Left cardiac atrium (tissue), 4 donors: ENCODE measurements around the gene ADD3. TPM values are rescaled to one million over a fixed set of nuclear protein-coding genes. Genes with fewer than 3 reads are reported as not detected.
"Not testable (repeated sequence)": the region's sequence is repeated elsewhere in the genome, so short reads cannot be mapped to it uniquely, and the experiment has no call there.

ENCODE experiments used
- ATAC-seq, 2 donors: fragments of 200-7000 bp; cut with Tn5 transposase; one replicate each; pipeline ENCODE4 v1.9.1; 2020; ENCODE audit warnings: mild to moderate bottlenecking in 2 of 2, moderate library complexity in 2 of 2
- DNase-seq: peaks from one replicate; pipeline ENCODE4 v3.0.0-alpha.2; 2020
- intact Hi-C, 2 donors: fragments of 100-400 bp; cut with DNase I; formaldehyde crosslinking; loops; one replicate each; pipeline versions ENCODE4 v1.14.1 to v1.15.1; 2022 to 2023
- total RNA-seq, 2 donors: library from RNA; stranded (reverse); fragmentation: NEBNext Ultra II Directional; extraction: Animal tissue kit (Norgen Biotek cat#: 25700); gene quantifications; one replicate each; pipeline ENCODE4 v1.2.1, GENCODE V29; 2021
- donor health status: DM: no; HTN: yes; CAD: no.
- donor health status: DM: no; HTN: yes; CAD: no; lungs with severe emphysema.
- donor health status: DM: yes; HTN: yes; CAD: no.
- donor health status: Dilated cardiomyopathy.

ADD3 gene
- total RNA-seq, 2 donors from 2014 or later = 75.2 to 125 TPM

DNA sequence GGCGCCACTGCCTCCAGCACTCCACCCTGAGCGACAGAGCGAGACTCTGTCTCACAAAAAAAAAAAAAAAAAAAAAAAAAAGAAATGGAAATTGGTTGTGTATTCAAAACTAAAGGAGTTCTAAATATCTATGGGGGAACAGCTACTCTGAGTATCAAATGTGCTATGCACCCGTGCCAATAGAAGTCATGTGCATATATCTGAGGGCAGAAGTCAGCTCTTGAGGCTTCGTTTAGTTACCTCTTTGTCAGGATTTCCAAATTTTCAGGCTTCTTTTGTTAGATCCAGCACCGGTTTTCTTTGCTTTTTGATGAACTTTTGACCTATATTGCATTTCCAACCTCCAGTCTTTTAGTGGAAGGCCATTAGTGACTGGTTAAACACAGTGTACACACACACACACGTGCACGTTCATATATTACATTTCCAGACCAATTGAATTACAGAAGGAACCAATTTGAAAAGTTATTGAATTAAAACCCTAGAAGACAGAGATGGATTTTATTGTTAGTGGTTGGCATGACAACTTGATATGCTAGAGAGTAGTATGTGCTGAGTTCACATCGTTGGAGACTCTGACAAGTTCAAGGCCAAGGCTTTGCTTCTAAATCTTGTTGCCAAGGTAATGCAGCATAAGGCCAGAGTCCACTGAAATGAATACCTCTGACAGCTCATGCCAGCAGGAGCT is 33.1 kb upstream of the ADD3 start:
- ATAC-seq (peak in 1 of 2 donors; percentile 53), DNase-seq (no peak)
- intact Hi-C loops = loop anchor here in 1 of 2 donors (10.0 kb wide), 1 partner anchor 90 kb away; no protein-coding TSS in a partner anchor

DNA sequence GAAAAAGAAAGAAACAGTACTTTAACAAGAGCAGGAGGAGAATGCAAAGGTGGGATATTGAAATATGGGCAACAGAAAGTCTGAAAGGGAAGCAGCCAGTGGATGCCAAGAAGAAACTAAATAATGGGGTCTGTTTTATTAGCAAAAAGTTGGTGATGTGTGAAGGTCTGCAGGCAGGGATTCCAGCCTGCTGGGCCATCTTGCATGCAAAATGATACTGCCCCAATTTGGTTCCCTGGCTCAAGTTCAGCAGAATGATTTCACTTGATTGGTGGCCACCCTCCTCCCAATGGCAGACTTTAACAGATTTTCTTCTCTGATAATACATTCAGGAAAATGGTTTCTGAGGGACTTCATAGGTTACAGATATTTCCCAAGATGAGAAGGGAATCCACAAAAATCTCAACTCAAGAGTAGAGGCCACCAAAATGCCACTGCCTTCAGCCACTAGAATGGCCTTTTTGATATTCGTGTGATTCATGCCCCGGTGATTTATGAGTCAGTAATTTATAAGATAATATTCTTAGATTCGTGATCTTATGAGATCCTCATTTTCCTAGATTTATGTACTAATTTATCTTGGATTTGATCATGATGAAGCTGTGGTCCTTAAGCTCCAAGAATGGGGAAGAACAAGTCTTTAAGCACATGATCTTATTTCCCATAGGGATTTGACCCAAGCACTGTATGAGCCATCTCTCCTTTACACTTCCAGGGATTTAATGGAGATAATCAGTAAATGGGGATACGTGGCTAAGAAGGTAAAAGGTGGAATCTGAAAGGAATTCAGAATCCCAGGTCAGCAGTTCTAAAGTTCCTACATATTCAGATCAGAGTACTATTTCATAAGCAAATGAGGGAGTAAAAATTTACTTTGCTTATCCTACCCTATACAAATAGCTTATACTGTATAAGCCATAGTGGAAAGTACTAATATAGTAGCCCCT is 32.3 kb upstream of the ADD3 start:
- no peak for ATAC-seq
- intact Hi-C loops = loop anchor here in 1 of 2 donors (10.0 kb wide), 1 partner anchor 91 kb away; no protein-coding TSS in a partner anchor
- DNase-seq = no peak

DNA sequence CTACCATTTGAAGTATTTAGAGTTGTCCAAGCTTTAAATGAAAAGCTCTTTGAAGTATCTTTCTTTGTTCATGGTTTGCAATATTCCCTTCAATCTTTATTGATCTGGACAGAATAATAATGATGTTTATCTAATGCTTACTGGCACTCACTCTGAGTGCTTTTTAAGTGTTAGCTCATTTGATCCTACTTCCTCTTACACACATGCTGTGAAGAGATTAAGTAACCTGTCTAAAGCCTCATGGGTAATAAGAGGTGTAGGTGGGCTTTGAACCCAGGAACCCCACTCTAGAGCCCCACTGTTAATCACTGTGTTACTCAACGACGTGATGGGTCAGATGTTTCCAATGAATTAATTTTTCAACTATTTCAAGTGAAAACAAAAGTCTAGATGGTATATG is 31.1 kb upstream of the ADD3 start:
- no peak for DNase-seq
- intact Hi-C loops = loop anchor here in 1 of 2 donors (10.0 kb wide), 1 partner anchor 92 kb away; no protein-coding TSS in a partner anchor

DNA sequence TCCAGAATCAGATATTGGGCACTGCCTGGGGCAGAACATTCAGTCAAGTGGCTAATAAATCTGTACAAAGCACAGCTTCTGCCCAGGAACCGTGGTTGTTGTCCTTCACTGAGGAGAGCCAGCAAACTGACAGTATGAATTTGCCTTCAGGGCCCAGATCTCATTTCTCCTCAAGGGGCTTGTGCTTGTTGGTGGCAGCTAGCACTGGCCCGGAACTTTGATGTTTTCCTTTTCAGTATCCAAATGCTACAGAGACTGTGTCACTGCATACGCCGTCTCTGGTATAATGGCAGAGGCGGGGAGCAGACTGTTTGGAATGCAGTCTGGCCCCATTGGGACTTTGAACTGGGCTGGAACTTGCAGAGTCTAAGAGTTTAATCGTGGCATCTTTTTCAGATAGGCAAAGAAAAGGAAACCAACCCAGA is 30.4 kb upstream of the ADD3 start:
- ATAC-seq (peak; percentile 71 to 78), DNase-seq (peak; percentile 41)
- intact Hi-C loops = loop anchor here in 1 of 2 donors (10.0 kb wide), 1 partner anchor 93 kb away; no protein-coding TSS in a partner anchor

More for the DNA sequence above, 31.1 kb upstream of the ADD3 start:
- ATAC-seq = no peak

DNA sequence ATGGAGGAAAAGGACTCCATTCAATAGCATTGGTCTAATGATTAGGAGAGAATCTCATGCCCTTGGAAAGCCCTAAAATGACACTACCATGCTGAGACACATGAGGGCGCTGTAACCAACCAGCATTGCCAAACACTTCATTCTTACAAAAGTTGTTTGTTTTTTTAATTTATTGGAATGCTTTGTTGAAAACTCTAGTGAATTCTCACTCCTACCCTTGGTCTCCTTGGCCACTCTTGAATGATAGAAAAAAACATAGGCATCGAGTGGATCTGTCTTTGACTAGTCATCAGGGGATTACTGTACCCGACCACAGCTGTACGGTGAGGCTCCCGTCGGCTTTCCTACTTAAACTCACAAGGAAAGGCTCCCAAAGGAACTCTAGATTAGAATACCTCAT is 29.3 kb upstream of the ADD3 start:
- DNase-seq (peak; percentile 26), ATAC-seq (peak; percentile 28 to 36)
- intact Hi-C loops = loop anchor here in 1 of 2 donors (10.0 kb wide), 1 partner anchor 94 kb away; no protein-coding TSS in a partner anchor

DNA sequence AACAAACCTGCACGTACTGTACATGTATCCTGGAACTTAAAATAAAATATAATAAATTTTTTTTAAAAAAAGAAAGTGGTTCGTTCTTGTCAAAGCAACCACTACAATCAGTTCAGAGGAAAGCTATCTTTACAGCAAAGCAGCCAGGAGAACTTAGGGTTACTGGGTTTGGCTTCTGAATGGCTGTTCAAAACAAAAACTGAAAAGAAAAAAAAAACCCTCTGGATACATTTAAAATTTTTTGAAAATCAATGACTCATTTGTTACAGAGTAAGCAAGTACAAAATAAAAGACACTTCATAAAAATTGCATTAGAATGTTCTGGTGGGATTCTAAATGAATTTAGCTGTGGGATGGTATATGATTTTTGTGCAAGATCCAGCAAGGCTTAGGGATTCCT is 28.6 kb upstream of the ADD3 start:
- ATAC-seq (no peak), DNase-seq (no peak)
- intact Hi-C loops = loop anchor here in 1 of 2 donors (10.0 kb wide), 1 partner anchor 94 kb away; no protein-coding TSS in a partner anchor

DNA sequence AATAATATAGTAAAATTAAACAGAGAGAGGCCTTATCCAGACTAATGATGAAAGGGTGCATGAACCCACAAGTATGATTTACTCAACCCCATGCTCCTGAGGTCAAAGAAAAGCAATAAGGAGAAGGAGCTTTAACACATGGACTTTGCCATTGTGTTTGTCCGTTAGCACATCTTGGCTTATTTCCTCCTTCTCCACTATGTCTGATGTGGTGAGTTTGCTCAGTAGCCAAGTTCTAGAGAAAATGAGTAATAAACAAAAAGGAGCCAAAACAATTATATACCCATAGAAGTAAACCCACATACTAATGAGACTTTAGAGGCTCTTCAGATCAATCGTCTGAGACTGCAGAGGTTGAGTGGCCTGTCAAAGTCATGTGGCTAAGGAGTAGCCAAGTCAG is 26.1 kb upstream of the ADD3 start:
- intact Hi-C loops = no loop called here
- ATAC-seq (peak in 1 of 2 donors; percentile 58), DNase-seq (no peak)

DNA sequence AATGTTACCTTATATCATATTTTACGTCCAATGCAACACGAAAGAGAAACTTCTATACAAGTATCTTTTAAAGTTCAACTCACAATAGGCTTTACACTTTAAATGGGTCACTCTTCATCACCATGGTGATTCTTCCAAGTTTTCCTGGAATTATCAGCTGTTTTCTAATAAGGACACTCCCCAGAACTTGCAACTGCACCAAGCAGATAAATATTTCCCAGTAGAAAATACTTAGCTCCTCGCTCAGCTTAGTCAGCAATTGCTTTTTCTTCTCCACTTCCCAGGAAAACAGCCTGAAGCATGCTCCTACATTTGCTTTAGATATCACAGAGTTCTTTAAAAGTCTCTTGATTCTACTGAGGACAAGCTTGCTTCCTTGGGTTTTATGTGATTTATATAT is 25.7 kb upstream of the ADD3 start:
- ATAC-seq (peak; percentile 74 to 75), DNase-seq (no peak)
- intact Hi-C loops = no loop called here

DNA sequence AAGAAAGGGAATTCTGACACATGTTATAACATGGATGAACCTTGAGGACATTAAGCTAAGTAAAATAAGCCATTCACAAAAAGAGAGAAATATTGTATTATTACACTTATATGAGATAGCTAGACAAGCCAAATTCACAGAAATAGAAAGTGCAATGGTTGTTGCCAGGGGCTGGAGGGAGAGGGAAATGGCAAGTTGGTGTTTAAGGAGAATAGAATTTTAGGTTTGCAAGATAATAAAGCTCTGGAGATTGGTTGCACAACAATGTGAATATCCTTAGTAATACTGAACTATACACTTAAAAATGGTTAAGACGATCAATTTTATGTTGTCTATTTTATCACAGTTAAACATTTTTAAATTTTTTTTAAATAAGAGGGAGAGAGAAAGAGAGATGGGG is 25.0 kb upstream of the ADD3 start:
- intact Hi-C loops = no loop called here
- no peak for ATAC-seq

DNA sequence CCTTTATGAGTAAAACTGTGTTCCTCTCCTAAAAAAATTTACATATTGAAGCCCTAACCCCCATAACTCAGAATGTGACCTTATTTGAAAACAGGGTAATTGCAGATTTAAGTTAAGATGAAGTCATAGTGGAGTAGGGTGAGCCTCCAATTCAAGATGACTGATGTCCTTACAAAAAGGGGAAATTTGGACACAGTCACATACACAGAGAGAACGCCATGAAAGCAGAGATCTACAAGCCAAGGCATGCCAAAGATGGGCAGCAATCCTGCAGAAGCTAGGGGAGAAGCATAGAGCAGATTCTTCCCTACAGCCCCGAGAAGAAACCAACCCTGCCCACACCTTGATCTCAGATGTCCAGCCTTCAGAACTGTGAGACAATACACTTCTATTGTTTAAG is 23.8 kb upstream of the ADD3 start:
- intact Hi-C loops = no loop called here
- ATAC-seq = no peak
- DNase-seq = no peak

More for the DNA sequence above, 25.0 kb upstream of the ADD3 start:
- no peak for DNase-seq

DNA sequence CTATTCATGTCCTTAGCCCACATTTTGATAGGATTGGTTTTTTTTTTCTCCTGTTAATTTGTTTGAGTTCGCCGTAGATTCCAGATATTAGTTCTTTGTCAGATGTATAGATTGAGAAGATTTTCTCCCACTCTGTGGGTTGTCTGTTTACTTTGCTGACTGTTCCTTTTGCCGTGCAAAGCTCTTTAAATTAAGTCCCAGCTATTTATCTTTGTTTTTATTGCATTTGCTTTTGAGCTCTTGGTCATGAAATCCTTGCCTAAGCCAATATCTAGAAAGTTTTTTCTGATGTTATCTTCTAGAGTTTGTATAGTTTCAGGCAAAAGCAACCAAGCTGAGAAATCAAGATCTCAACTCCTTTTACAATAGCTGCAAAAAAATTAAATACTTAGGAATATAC is 22.0 kb upstream of the ADD3 start:
- intact Hi-C loops = not testable (repeated sequence)

DNA sequence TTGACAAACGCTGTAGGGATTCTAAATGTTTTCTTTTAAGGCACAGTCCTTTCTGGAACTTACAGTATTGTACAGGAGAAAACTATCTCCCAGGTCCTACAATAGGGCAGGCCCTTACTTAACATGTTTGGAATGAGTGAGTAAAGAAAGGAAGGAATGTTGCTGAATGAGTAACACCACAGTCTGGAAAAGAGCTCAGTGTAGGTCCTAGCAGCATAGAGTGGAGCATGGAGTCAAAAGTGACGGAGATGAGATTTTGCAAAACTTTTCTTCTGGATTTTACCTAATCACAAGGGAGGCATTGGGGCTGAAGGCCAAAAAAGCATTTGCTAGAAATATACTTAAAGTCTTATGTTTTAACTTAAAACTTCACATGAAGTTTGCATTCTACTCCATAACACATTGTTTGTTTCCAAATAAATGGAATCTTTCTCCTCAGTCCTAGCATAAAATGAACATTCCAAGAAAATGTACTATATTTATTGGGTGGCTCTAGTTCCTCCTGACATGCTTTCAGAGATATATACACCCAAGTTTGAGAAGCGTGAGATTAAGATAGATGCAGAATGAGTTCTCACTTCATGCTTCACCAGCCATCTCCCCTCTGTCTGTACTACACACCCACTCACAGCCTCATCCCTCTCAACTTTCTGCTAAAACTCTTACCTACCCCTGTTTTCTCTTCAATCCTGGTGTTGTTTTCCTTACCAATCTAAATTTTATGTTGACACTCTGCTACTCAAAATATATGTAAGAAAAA is 20.2 kb upstream of the ADD3 start:
- intact Hi-C loops = no loop called here
- DNase-seq = no peak
- ATAC-seq = peak; percentile 38 to 94

More for the DNA sequence above, 22.0 kb upstream of the ADD3 start:
- not testable (repeated sequence) for ATAC-seq, DNase-seq

DNA sequence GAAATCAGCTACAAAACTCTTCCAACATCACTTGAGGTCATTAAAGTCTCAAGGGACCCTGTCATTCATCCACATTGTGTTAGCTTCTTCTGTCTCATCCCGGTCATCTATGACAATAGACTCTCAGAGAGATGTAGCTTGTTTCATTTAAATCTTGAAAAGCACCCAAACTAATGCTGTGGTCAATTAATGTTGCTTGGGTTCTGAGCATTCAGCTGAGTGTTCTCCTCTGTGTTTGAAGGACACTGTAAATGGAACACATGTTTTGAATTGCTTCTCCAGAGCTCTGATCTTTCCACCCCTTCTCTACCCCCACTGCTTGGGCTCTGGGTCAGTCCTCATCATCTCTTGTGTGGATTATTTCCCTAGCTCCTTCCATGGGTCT is 19.6 kb upstream of the ADD3 start:
- ATAC-seq (no peak), DNase-seq (no peak)
- intact Hi-C loops = no loop called here

DNA sequence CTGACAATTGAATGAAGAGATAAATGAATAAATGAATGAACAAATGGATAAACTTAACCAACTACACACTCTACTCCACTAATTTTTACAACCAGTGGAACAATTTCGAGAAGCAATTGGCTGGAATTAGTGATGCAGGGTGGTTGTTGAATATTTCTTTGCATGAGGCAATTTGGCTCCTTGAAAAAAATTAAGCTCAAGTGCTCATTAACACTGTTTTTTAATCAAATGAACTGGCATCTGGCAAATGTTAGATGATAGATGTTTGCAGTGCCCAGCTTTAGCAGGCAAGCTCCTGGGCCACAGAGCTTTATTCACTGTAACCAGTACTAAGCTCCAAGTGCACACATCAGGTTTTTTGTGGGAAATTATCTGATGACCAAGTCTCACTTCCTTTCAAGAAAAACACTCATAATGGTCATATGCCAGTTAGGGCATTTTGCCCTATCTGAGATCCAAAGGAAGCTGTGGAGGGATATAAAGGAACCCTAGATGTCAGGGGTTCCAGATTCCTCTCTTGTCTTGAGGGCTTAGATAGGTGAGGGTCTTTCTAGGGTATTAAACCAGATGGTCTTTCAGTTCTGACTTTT is 16.4 kb upstream of the ADD3 start:
- ATAC-seq (no peak), DNase-seq (no peak)
- intact Hi-C loops = no loop called here

DNA sequence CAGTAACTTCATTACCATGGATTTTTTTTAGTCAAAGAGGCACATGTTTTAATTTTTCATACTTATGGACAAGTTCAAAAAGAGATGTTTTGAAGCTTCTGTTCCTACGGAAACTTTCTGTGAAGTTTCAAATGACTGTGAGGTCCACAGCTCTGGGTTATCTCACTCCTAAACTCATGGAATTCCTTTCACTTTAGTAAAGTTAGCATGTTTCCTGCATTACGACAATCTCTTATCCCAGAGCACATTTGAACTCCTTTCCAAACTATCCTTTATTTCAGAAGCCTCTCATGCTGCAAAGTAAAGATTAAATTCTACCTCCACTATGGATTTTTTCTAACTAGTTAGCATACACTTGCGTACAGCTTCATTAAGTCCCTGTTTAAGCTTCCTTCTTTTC is 15.3 kb upstream of the ADD3 start:
- intact Hi-C loops = no loop called here
- no peak for DNase-seq
- peak in 1 of 2 donors; percentile 75 for ATAC-seq

DNA sequence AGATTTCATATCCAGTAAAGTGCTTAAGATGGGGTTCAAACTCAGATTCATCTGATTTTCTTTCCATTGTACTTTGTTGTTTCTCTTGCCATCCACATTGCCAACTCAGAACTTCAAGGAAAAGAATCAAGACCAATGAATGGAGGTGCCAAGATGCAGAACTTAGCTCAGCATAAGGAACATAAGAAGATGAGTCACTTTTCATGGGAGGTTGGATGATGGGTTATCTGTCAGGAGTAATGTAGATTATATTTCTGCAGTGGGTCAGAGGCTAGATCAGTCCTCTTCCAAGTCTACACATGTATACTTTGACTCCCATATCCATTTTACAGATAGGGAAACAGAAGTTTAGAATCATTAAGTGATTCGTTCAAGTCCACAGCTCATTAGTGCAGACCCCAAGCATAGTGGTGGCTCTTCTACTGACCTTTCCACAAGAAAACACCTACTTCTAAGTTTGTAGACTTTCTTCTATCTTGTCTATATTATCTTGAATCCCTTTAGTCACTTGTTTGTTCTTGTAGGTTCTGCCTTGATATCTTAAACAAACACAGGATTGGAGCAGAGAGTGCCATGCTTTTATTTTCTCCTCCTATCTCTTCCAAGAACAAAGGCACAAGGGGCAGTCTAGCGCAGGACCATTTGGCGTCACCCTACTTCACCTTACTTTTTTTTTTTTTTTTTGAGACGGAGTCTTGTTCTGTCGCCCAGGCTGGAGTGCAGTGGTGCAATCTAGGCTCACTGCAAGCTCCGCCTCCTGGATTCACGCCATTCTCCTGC is 14.0 kb upstream of the ADD3 start:
- intact Hi-C loops = no loop called here
- DNase-seq = no peak
- peak in 1 of 2 donors; percentile 37 for ATAC-seq

DNA sequence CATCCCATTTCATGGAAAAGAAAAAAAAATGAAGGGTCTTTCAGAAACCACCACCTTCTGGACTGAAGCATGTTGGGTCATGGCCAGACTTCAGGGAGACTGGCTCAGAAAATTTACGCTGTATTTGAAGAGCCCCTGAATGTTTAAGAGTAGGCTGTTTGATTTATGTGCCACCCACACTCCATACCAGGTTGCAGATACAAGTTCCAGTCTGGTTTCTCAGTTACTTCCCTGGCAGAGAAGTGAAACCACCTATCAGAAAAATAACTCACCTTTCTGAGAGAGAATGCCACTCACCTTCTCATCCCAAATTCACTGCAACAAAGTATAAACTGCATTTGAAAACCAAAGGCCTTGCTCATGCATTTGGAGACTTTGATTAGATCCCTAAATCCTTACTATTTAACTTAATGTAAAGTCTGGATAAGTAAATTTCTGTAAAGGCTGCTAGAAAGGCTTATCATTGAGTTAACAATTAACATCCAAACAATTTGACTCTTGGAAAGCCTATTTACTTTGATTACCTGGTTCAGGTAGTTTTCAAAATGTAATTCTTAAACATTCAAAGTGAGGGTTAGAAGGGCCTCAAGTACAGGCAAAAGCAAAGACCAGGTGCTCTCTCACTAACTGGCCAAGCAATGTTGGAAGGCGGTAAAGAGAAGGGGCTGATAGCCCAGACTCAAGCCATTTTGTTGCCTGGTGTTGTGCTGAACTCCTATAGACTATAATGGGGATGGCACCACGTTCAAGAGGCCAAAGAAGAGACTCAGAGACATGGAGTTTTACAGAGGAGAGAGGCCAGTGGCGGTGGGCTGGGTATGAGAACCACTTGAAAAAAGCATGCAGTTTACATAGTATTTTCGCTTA is 12.8 kb upstream of the ADD3 start:
- DNase-seq = no peak
- intact Hi-C loops = no loop called here
- ATAC-seq = no peak
